ENCODE data around the gene POLR1D. TPM values are rescaled to one million over a fixed set of nuclear protein-coding genes. Genes with fewer than 3 reads are reported as not detected.
A peak's percentile ranks its signal among the peaks of the same experiment; 100 is the strongest.
"Not testable (repeated sequence)": the region's sequence is repeated elsewhere in the genome, so short reads cannot be mapped to it uniquely, and the experiment has no call there.

The POLR1D gene
- total RNA-seq, 1 experiment from 2014 or later, result 198 TPM

- TF ChIP-seq ZNF317 (CRISPR knock-in tag; IDR thresholded peaks at IDR 0.05; ENCODE audit: borderline replicate concordance, low read depth) (no peak), SP1 (CRISPR knock-in tag; conservative IDR thresholded peaks at IDR 0.05) (no peak), ZNF416 (CRISPR knock-in tag; IDR thresholded peaks at IDR 0.05) (no peak), NR3C1 (CRISPR knock-in tag; conservative IDR thresholded peaks at IDR 0.05; ENCODE audit: low read depth) (no peak)
- TF ChIP-seq, protein P1, sequence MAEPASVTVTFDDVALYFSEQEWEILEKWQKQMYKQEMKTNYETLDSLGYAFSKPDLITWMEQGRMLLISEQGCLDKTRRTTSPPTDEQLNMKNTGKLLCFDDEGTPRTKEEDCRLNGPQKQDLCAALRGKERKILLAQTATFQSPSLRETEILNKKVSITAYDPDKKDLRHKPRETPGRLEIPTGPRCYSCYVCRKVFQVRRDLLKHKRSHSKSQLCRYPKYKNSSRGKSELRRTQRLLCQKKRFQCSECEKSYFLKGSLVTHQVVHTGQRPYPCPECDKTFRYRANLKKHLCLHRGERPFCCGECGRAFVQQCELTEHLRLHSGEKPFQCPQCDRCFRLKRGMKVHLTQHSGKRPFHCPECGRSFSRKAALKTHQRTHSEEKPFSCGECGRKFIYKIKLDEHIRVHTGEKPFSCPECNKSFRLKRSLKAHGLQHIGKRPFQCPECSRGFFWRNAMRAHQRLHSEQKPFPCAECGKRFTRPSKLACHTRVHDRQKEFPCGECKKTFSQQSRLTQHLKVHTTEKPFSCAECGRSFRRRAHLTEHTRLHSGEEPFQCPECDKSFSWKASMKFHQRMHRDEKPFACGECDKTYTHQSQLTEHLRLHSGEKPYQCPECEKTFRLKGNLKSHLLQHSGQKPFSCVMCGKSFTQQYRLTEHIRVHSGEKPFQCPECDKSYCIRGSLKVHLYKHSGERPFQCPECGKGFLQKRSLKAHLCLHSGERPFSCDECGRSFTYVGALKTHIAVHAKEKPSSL (CRISPR knock-in tag; conservative IDR thresholded peaks at IDR 0.05), result no peak
- TF ChIP-seq, protein P2, sequence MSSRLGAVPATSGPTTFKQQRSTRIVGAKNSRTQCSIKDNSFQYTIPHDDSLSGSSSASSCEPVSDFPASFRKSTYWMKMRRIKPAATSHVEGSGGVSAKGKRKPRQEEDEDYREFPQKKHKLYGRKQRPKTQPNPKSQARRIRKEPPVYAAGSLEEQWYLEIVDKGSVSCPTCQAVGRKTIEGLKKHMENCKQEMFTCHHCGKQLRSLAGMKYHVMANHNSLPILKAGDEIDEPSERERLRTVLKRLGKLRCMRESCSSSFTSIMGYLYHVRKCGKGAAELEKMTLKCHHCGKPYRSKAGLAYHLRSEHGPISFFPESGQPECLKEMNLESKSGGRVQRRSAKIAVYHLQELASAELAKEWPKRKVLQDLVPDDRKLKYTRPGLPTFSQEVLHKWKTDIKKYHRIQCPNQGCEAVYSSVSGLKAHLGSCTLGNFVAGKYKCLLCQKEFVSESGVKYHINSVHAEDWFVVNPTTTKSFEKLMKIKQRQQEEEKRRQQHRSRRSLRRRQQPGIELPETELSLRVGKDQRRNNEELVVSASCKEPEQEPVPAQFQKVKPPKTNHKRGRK (CRISPR knock-in tag; IDR thresholded peaks at IDR 0.05; ENCODE audit: borderline replicate concordance), result no peak
Observed at GRCh38 chr13:27625839-27626238, 4.1 kb downstream of the POLR1D start (continued).

DNA sequence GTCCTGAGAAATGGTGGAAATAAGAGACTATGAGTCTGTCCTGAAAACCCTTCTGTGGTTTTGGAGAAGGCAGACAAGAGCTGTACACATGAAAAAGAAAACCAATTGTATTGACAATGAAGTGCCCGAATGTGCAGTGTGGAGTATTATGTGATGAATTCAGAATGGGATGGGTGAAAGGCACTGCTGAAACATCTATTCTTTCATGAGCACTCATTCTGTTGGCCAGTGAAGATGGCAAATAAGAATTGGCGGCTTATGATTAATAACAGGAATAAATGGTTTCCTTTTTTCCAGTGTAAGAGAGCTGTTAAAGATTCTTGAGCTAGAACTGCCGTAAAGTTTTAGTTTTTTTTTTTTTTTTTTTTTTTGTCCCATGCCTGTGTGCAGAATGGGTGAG, 5.7 kb downstream of the POLR1D start:
- TF ChIP-seq ESRRA (CRISPR knock-in tag; IDR thresholded peaks at IDR 0.05; ENCODE audit: borderline replicate concordance) (no peak), HMGXB4 (CRISPR knock-in tag; IDR thresholded peaks at IDR 0.05) (no peak)
- TF ChIP-seq, protein P3, sequence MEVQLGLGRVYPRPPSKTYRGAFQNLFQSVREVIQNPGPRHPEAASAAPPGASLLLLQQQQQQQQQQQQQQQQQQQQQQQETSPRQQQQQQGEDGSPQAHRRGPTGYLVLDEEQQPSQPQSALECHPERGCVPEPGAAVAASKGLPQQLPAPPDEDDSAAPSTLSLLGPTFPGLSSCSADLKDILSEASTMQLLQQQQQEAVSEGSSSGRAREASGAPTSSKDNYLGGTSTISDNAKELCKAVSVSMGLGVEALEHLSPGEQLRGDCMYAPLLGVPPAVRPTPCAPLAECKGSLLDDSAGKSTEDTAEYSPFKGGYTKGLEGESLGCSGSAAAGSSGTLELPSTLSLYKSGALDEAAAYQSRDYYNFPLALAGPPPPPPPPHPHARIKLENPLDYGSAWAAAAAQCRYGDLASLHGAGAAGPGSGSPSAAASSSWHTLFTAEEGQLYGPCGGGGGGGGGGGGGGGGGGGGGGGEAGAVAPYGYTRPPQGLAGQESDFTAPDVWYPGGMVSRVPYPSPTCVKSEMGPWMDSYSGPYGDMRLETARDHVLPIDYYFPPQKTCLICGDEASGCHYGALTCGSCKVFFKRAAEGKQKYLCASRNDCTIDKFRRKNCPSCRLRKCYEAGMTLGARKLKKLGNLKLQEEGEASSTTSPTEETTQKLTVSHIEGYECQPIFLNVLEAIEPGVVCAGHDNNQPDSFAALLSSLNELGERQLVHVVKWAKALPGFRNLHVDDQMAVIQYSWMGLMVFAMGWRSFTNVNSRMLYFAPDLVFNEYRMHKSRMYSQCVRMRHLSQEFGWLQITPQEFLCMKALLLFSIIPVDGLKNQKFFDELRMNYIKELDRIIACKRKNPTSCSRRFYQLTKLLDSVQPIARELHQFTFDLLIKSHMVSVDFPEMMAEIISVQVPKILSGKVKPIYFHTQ (CRISPR knock-in tag; IDR thresholded peaks at IDR 0.05), result no peak
- Mint-ChIP-seq H3K4me3 (no peak overlapping the region), H3K27ac (no peak overlapping the region), H3K36me3 (peaks cover 27% of the 10 kb centered on the region), H3K9me3 (no peaks in the 10 kb centered on the region), H3K4me1 (peaks cover 37% of the 10 kb centered on the region), H3K27me3 (ENCODE audit: low read depth) (no peaks in the 10 kb centered on the region)
- ChIA-PET CTCF (no interaction called here), POLR2A (interaction anchor here (0.6 kb wide), 1 partner anchor 125 kb away, joined by 4 read pairs; no protein-coding TSS in a partner anchor)
- DNase-seq (ENCODE audit: low spot score), result no peak
- no peak for ATAC-seq

- DNase-seq (ENCODE audit: low spot score), result no peak
- peaks cover 20% of the 10 kb centered on the region for H3K36me3 Mint-ChIP-seq
- no peak for ATAC-seq
- H3K4me3 Mint-ChIP-seq, result no peak overlapping the region
- H3K27me3 Mint-ChIP-seq (ENCODE audit: low read depth), result no peaks in the 10 kb centered on the region
- H3K4me1 Mint-ChIP-seq, result peaks cover 30% of the 10 kb centered on the region
- H3K9me3 Mint-ChIP-seq, result no peaks in the 10 kb centered on the region
- H3K27ac Mint-ChIP-seq, result peak overlapping the region; percentile 1; the same call in 1 of the 2 replicates
- ChIA-PET CTCF (no interaction called here), POLR2A (no interaction called here)
- TF ChIP-seq FOXK1 (CRISPR knock-in tag; IDR thresholded peaks at IDR 0.05), result no peak
- no peak for TF ChIP-seq E2F5 (CRISPR knock-in tag; IDR thresholded peaks at IDR 0.05)
- TF ChIP-seq, protein P2 (CRISPR knock-in tag; IDR thresholded peaks at IDR 0.05; ENCODE audit: borderline replicate concordance), result no peak
- TF ChIP-seq OVOL2 (CRISPR knock-in tag; IDR thresholded peaks at IDR 0.05; ENCODE audit: borderline replicate concordance), result no peak
- TF ChIP-seq ZNF317 (CRISPR knock-in tag; IDR thresholded peaks at IDR 0.05; ENCODE audit: borderline replicate concordance, low read depth), result no peak
- TF ChIP-seq ZNF532 (CRISPR knock-in tag; IDR thresholded peaks at IDR 0.05; ENCODE audit: borderline replicate concordance), result no peak
- TF ChIP-seq ZNF232 (CRISPR knock-in tag; IDR thresholded peaks at IDR 0.05), result no peak
Observed at GRCh38 chr13:27628081-27628480, 6.4 kb downstream of the POLR1D start.

DNA sequence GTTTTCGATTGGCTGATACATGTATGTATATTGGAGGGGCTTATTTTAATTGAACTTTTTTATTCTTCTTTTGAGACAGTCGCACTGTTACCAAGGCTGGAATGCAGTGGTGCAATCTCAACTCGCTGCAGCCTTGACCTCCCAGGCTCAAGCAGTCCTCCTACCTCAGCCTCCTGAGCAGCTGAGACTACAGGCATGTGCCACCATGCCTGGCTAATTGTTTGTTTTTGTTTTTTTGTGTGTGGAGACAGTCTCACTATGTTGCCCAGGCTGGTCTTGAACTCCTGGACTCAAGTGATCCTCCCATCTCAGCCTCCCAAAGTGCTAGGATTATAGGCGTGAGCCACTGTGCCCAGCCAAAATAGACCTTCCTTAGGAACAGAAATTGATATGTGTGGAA, 7.1 kb downstream of the POLR1D start:
- H3K27me3 Mint-ChIP-seq (ENCODE audit: low read depth); POLR2A ChIA-PET: not testable (repeated sequence)

More for the DNA sequence above, 7.1 kb downstream of the POLR1D start:
- H3K27ac Mint-ChIP-seq; CTCF ChIA-PET; H3K9me3 Mint-ChIP-seq; H3K4me3 Mint-ChIP-seq; DNase-seq (ENCODE audit: low spot score); ATAC-seq: not testable (repeated sequence)
- peaks cover 23% of the 10 kb centered on the region for H3K4me1 Mint-ChIP-seq
- H3K36me3 Mint-ChIP-seq, result peaks cover 13% of the 10 kb centered on the region
